GM12878 (cell line): Measurements from ENCODE around the gene MATN4. TPM values are rescaled to one million over a fixed set of nuclear protein-coding genes. Genes with fewer than 3 reads are reported as not detected.

Experiments
- ATAC-seq: fragments of 200-7000 bp; cut with Tn5 transposase; 3 replicates; pipeline ENCODE4 v1.9.1; 2020; ENCODE audit warnings: mild to moderate bottlenecking, moderate library complexity
- BruUV-seq: library from RNA; stranded (reverse); fragments of 400-500 nt; replicated peaks from 2 replicates; lab custom pipeline; 2021; lab: Mats Ljungman, UMichigan
- CTCF ChIA-PET: fragments of 300-600 bp; sonication (Branson Sonifier 250); formaldehyde crosslinking; extraction: SDS; loops from one replicate; lab custom pipeline; 2021; ENCODE audit warnings: inconsistent platforms; lab: Yijun Ruan, JAX
- POLR2A ChIA-PET: fragments of 350-600 bp; formaldehyde crosslinking; extraction: SDS; loops from one replicate; lab custom pipeline; 2021; ENCODE audit warnings: inconsistent platforms; lab: Charles Lee
- RAD21 ChIA-PET: fragments of 300-600 bp; sonication (Branson Sonifier 250); formaldehyde crosslinking; loops from one replicate; lab custom pipeline; 2023; ENCODE audit warnings: antibody characterized with exemption; ENCODE audit not compliant: unreplicated experiment; lab: Charles Lee
- SMC1A ChIA-PET: fragments of 300-600 bp; sonication (Branson Sonifier 250); formaldehyde crosslinking; loops from one replicate; lab custom pipeline; 2023; ENCODE audit not compliant: unreplicated experiment, uncharacterized antibody; lab: Charles Lee
- DNase-seq: peaks from one replicate; pipeline ENCODE4 v3.0.0-alpha.2; 2011; ENCODE audit warnings: low read depth, low spot score
- FAIRE-seq: peaks from 3 replicates; lab custom pipeline; 2011; peaks lifted over from hg19 to GRCh38; lab: Jason Lieb, UNC
- H2AFZ ChIP-seq: 2 replicates; pipeline ENCODE4 v1.6.0; 2011; ENCODE audit warnings: low read depth, low read length, control low read depth; ENCODE audit not compliant: control insufficient read depth
- H3K27ac ChIP-seq: 2 replicates; pipeline ENCODE4 v1.5.1; 2011; ENCODE audit warnings: control low read depth; ENCODE audit not compliant: control insufficient read depth, insufficient read depth
- H3K27me3 ChIP-seq, 2 experiments: replicated peaks in 1 of 2; 2 replicates each; pipeline versions ENCODE4 v1.6.0 to v1.6.1; 2011; ENCODE audit warnings: low read length in 1 of 2; ENCODE audit not compliant: control insufficient read depth in 2 of 2, insufficient read depth in 2 of 2
- H3K36me3 ChIP-seq, 2 experiments: 2 replicates each; pipeline ENCODE4 v1.5.1; 2011; ENCODE audit warnings: low read length in 1 of 2; ENCODE audit not compliant: control insufficient read depth in 2 of 2, insufficient read depth in 2 of 2
- H3K4me1 ChIP-seq: 2 replicates; pipeline ENCODE4 v1.6.1; 2011; ENCODE audit warnings: mild to moderate bottlenecking, low read length, moderate library complexity, mixed read lengths; ENCODE audit not compliant: control insufficient read depth, insufficient read depth
- H3K4me2 ChIP-seq: 2 replicates; pipeline ENCODE4 v1.6.0; 2011; ENCODE audit warnings: control low read depth; ENCODE audit not compliant: control insufficient read depth, insufficient read depth
- H3K4me3 ChIP-seq: fragments of 200-600 bp; sonication (generic); 2 replicates; pipeline ENCODE4 v1.5.1; 2016
- H3K79me2 ChIP-seq: 2 replicates; pipeline ENCODE4 v1.6.0; 2011; ENCODE audit warnings: low read length; ENCODE audit not compliant: control insufficient read depth, insufficient read depth
- H3K9ac ChIP-seq: 2 replicates; pipeline ENCODE4 v1.8.0; 2011; ENCODE audit warnings: low read length, control low read depth, mixed read lengths; ENCODE audit not compliant: control insufficient read depth, insufficient read depth
- H3K9me3 ChIP-seq: replicated peaks from 3 replicates; pipeline ENCODE4 v1.5.1; 2011; ENCODE audit warnings: mild to moderate bottlenecking, low read length; ENCODE audit not compliant: control insufficient read depth, insufficient read depth
- H4K20me1 ChIP-seq: 2 replicates; pipeline ENCODE4 v1.6.0; 2011; ENCODE audit not compliant: control insufficient read depth, insufficient read depth
- BCL3 ChIP-seq: IDR thresholded peaks from 2 replicates; pipeline ENCODE4 v1.6.1; 2011; ENCODE audit warnings: borderline replicate concordance, low read depth, mild to moderate bottlenecking, moderate library complexity, low read length; ENCODE audit not compliant: insufficient read depth, poor library complexity, severe bottlenecking
- ELK1 ChIP-seq: IDR thresholded peaks from 2 replicates; pipeline ENCODE4 v1.6.1; 2012; ENCODE audit warnings: low read depth, low read length, improper control_type of control experiment
- NR2C1 ChIP-seq: fragments of 450-650 bp; IDR thresholded peaks from 2 replicates; pipeline ENCODE4 v1.6.1; 2017; ENCODE audit warnings: antibody characterized with exemption, mild to moderate bottlenecking, moderate library complexity
- PML ChIP-seq: IDR thresholded peaks from 2 replicates; pipeline ENCODE4 v1.6.1; 2012; ENCODE audit warnings: low read length, inconsistent platforms
- PRDM15 ChIP-seq: fragments of 450-650 bp; formaldehyde crosslinking; IDR thresholded peaks from 2 replicates; pipeline ENCODE4 v1.4.0; 2020; ENCODE audit warnings: mild to moderate bottlenecking, moderate library complexity
- SKIL ChIP-seq: fragments of 450-650 bp; IDR thresholded peaks from 2 replicates; pipeline ENCODE4 v1.6.1; 2017; ENCODE audit warnings: mild to moderate bottlenecking, low read depth, inconsistent platforms; ENCODE audit not compliant: poor library complexity, severe bottlenecking
- ZBTB4 ChIP-seq: fragments of 450-650 bp; formaldehyde crosslinking; IDR thresholded peaks from 2 replicates; pipeline ENCODE4 v1.4.0; 2022; ENCODE audit warnings: mild to moderate bottlenecking, moderate library complexity
- WGBS: methylation state at CpG from one replicate; pipeline ENCODE4 v1.1.6; 2016; ENCODE audit warnings: low lambda C conversion rate; ENCODE audit not compliant: insufficient replicate concordance, insufficient coverage; ENCODE audit errors: missing lambda C conversion rate; 5-methylcytosine and 5-hydroxymethylcytosine counted together
- in situ Hi-C: fragments of 300-500 bp; cut with MboI; formaldehyde crosslinking; loops from 9 replicates; pipeline ENCODE4 v1.14.3; 2018; ENCODE audit warnings: mixed read lengths
- intact Hi-C: fragments of 100-400 bp; cut with micrococcal nuclease; formaldehyde crosslinking; loops from one replicate; pipeline ENCODE4 v1.14.2; 2022; ENCODE audit not compliant: unreplicated experiment
- polyA plus RNA-seq, 11 experiments: library from polyadenylated mRNA; depleted of rRNA in 4 of 11; unstranded in 6 of 11; stranded (reverse) in 5 of 11; fragments of >200 nt; fragmentation: Nextera tagmentation in 4 of 11; fragmentation: Illumina TruSeq in 1 of 11; extraction: Ambion mirVana in 4 of 11; extraction: Trizol in 1 of 11; gene quantifications; 1 replicate in 1 of 11; 2 replicates in 10 of 11; pipeline versions ENCODE4 v1.2.1 to v1.2.3, GENCODE V29; 2011 to 2016; ENCODE audit warnings: inconsistent platforms in 2 of 11, missing spikeins in 2 of 11, low read depth in 1 of 11
- total RNA-seq, 4 experiments: library from RNA; depleted of rRNA in 3 of 4; stranded (reverse); fragments of >200 nt in 3 of 4; fragmentation: Illumina TruSeq in 1 of 4; extraction: Trizol in 1 of 4; gene quantifications; 2 replicates each; pipeline versions ENCODE4 v1.2.1 to v1.2.3, GENCODE V29; 2013 to 2021

Gene MATN4
- total and polyA plus RNA-seq, 10 of the 15 experiments (the other 5 are each of a cell fraction or from before 2014, with no cell fraction given) = 0.10 to 0.15 TPM; not detected in 8

GRCh38 chr20:45283551-45284057, 24.5 kb downstream of the MATN4 start:
- no peak for FAIRE-seq
- H3K4me2 ChIP-seq = no peak overlapping the region
- H3K9ac ChIP-seq = no peak overlapping the region
- SMC1A ChIA-PET = interaction anchor here (1.0 kb wide), 1 partner anchor 9 kb away, joined by 3 read pairs; no protein-coding TSS in a partner anchor
- no peaks in the 10 kb centered on the region for H3K9me3 ChIP-seq
- BruUV-seq = no TSS peak
- RAD21 ChIA-PET = no interaction called here
- DNase-seq = no peak
- H3K4me1 ChIP-seq = no peaks in the 10 kb centered on the region
- peaks cover 2% of the 10 kb centered on the region in 2 experiments; a peak in 3 of 4 replicates for H3K27me3 ChIP-seq
- POLR2A ChIA-PET = no interaction called here
- intact Hi-C loops = no loop called here
- H3K4me3 ChIP-seq = no peak overlapping the region
- no peaks in the 10 kb centered on the region for H3K79me2 ChIP-seq
- no peaks in the 10 kb centered on the region for H3K36me3 ChIP-seq
- CTCF ChIA-PET = interaction anchor here (1.4 to 1.7 kb wide), 2 partner anchors 10 to 37 kb away, joined by 4 read pairs; no protein-coding TSS in a partner anchor
- 31% methylated on average over 4 of the region's 4 CpGs for WGBS
- no peak for ATAC-seq
- no peaks in the 10 kb centered on the region for H4K20me1 ChIP-seq
- in situ Hi-C loops = no loop called here
- no peak overlapping the region for H3K27ac ChIP-seq
- H2AFZ ChIP-seq = no peak overlapping the region
- TF ChIP-seq ZBTB4 (CRISPR knock-in tag) (no peak), PML (no peak), PRDM15 (CRISPR knock-in tag) (no peak), NR2C1 (no peak), SKIL (no peak), BCL3 (no peak), ELK1 (no peak)
